Fibroblast of lung (primary cell): ENCODE results near the gene ATP10A. TPM values are rescaled to one million over a fixed set of nuclear protein-coding genes. Genes with fewer than 3 reads are reported as not detected.
A peak's percentile ranks its signal among the peaks of the same experiment; 100 is the strongest.

Source experiments
- DNase-seq, 2 donors: peaks; one replicate each; pipeline versions ENCODE4 v3.0.0 to v3.0.0-alpha.2; 2010; ENCODE audit warnings: low read depth in 2 of 2
- H2AFZ ChIP-seq: 2 replicates; pipeline ENCODE4 v1.5.1; 2012; ENCODE audit warnings: low read length, control low read depth, inconsistent platforms
- H3K27ac ChIP-seq: 2 replicates; pipeline ENCODE4 v1.5.1; 2011; ENCODE audit warnings: low read length, control low read depth; ENCODE audit not compliant: insufficient read depth
- H3K27me3 ChIP-seq: 2 replicates; pipeline ENCODE4 v1.5.1; 2011; ENCODE audit warnings: mild to moderate bottlenecking, low read length; ENCODE audit not compliant: control insufficient read depth, insufficient read depth
- H3K36me3 ChIP-seq: 2 replicates; pipeline ENCODE4 v1.5.1; 2011; ENCODE audit warnings: low read length; ENCODE audit not compliant: control insufficient read depth, insufficient read depth
- H3K4me1 ChIP-seq: 2 replicates; pipeline ENCODE4 v1.5.1; 2011; ENCODE audit warnings: low read length; ENCODE audit not compliant: control insufficient read depth, insufficient read depth; ENCODE audit errors: extremely low read depth
- H3K4me2 ChIP-seq: 2 replicates; pipeline ENCODE4 v1.5.1; 2011; ENCODE audit warnings: low read length, control low read depth; ENCODE audit not compliant: insufficient read depth; ENCODE audit errors: extremely low read depth
- H3K4me3 ChIP-seq, 4 experiments: fragments of 200-600 bp in 1 of 4; sonication (generic) in 1 of 4; replicated peaks in 1 of 4; 2 replicates each; pipeline ENCODE4 v1.5.1; 2011 to 2016; ENCODE audit warnings: low read length in 4 of 4, low read depth in 3 of 4, mild to moderate bottlenecking in 3 of 4, control low read depth in 2 of 4, inconsistent platforms in 1 of 4, mixed read lengths in 1 of 4; ENCODE audit not compliant: insufficient read depth in 1 of 4; ENCODE audit errors: control extremely low read depth in 1 of 4
- H3K79me2 ChIP-seq: 2 replicates; pipeline ENCODE4 v1.5.1; 2012; ENCODE audit warnings: mild to moderate bottlenecking, low read length, inconsistent platforms; ENCODE audit not compliant: control insufficient read depth, insufficient read depth
- H3K9ac ChIP-seq: 2 replicates; pipeline ENCODE4 v1.5.1; 2011; ENCODE audit warnings: mild to moderate bottlenecking, low read length, control low read depth; ENCODE audit not compliant: insufficient read depth
- H3K9me3 ChIP-seq: 2 replicates; pipeline ENCODE4 v1.5.1; 2012; ENCODE audit warnings: low read depth, low read length; ENCODE audit not compliant: control insufficient read depth, insufficient read depth
- H4K20me1 ChIP-seq: 2 replicates; pipeline ENCODE4 v1.5.1; 2011; ENCODE audit warnings: low read length; ENCODE audit not compliant: control insufficient read depth, insufficient read depth; ENCODE audit errors: extremely low read depth
- CTCF ChIP-seq, 2 donors: IDR thresholded peaks in 1 of 2; conservative IDR thresholded peaks in 1 of 2; 1 replicate in 1 of 2; 2 replicates in 1 of 2; pipeline ENCODE4 v1.5.1; 2011 to 2012; ENCODE audit warnings: low read length in 2 of 2, control low read depth in 1 of 2, inconsistent platforms in 1 of 2, low read depth in 1 of 2, mild to moderate bottlenecking in 1 of 2
- EZH2 ChIP-seq: IDR thresholded peaks from 2 replicates; pipeline ENCODE4 v1.5.1; 2012; ENCODE audit warnings: low read length, control low read depth, mild to moderate bottlenecking; ENCODE audit errors: missing control alignments
- polyA plus RNA-seq, 2 donors: library from polyadenylated mRNA; depleted of rRNA in 1 of 2; stranded (reverse) in 1 of 2; unstranded in 1 of 2; fragments of >200 nt; gene quantifications; 2 replicates each; pipeline ENCODE4 v1.2.1, GENCODE V29; 2011 to 2012; ENCODE audit warnings: missing spikeins in 1 of 2
- total RNA-seq: library from RNA; depleted of rRNA; stranded (reverse); fragments of >200 nt; gene quantifications from 2 replicates; pipeline ENCODE4 v1.2.1, GENCODE V29; 2014

Gene ATP10A
- total and polyA plus RNA-seq, 2 donors (not counting 1 experiment from before 2014, with no cell fraction given) = 12.7 to 13.8 TPM

GRCh38 chr15:25737218-25737643, 125.9 kb downstream of the ATP10A start:
- no peaks in the 10 kb centered on the region for H3K27me3 ChIP-seq
- no peak for TF ChIP-seq CTCF (conservative IDR thresholded peaks at IDR 0.05 in 1 of 2, IDR thresholded peaks at IDR 0.05 in 1 of 2; ENCODE audit: low read depth in 1 of 2, low read length in 2 of 2)
- no peak for TF ChIP-seq EZH2
- H3K9me3 ChIP-seq = no peaks in the 10 kb centered on the region
- no peaks in the 10 kb centered on the region for H4K20me1 ChIP-seq
- H3K36me3 ChIP-seq = no peaks in the 10 kb centered on the region
- H3K4me2 ChIP-seq = no peak overlapping the region
- peaks cover 4% of the 10 kb centered on the region for H3K4me1 ChIP-seq
- H3K79me2 ChIP-seq = no peaks in the 10 kb centered on the region
- peak; percentile 48 to 56 for DNase-seq
- H3K9ac ChIP-seq = no peak overlapping the region
- H3K27ac ChIP-seq = peak overlapping the region; percentile 22
- no peak overlapping the region for H3K4me3 ChIP-seq
- H2AFZ ChIP-seq = peak overlapping the region; percentile 15

GRCh38 chr15:25736461-25736860, 126.7 kb downstream of the ATP10A start:
- TF ChIP-seq CTCF (conservative IDR thresholded peaks at IDR 0.05 in 1 of 2, IDR thresholded peaks at IDR 0.05 in 1 of 2; ENCODE audit: low read depth in 1 of 2, low read length in 2 of 2) (no peak), EZH2 (no peak)
- no peaks in the 10 kb centered on the region for H3K36me3 ChIP-seq
- no peak overlapping the region for H3K27ac ChIP-seq
- no peak overlapping the region for H3K4me3 ChIP-seq
- no peak overlapping the region for H3K9ac ChIP-seq
- peaks cover 4% of the 10 kb centered on the region for H3K4me1 ChIP-seq
- H2AFZ ChIP-seq = no peak overlapping the region
- DNase-seq = peak in 1 of 2 donors; percentile 62
- H3K27me3 ChIP-seq = no peaks in the 10 kb centered on the region
- H3K4me2 ChIP-seq = peak overlapping the region; percentile 25
- H3K9me3 ChIP-seq = no peaks in the 10 kb centered on the region
- H4K20me1 ChIP-seq = no peaks in the 10 kb centered on the region
- H3K79me2 ChIP-seq = no peaks in the 10 kb centered on the region

GRCh38 chr15:25735550-25736384, 127.4 kb downstream of the ATP10A start:
- no peak overlapping the region for H2AFZ ChIP-seq

More at GRCh38 chr15:25735550-25736384, 127.4 kb downstream of the ATP10A start:
- Histone ChIP-seq H3K4me3 (no peak overlapping the region), H3K27ac (no peak overlapping the region), H3K9me3 (no peaks in the 10 kb centered on the region), H3K79me2 (no peaks in the 10 kb centered on the region), H3K27me3 (no peaks in the 10 kb centered on the region), H3K36me3 (no peaks in the 10 kb centered on the region), H3K4me2 (no peak overlapping the region), H4K20me1 (no peaks in the 10 kb centered on the region), H3K4me1 (peaks cover 4% of the 10 kb centered on the region), H3K9ac (no peak overlapping the region)
- DNase-seq = no peak
- TF ChIP-seq CTCF (conservative IDR thresholded peaks at IDR 0.05 in 1 of 2, IDR thresholded peaks at IDR 0.05 in 1 of 2; ENCODE audit: low read depth in 1 of 2, low read length in 2 of 2) = no peak
- no peak for TF ChIP-seq EZH2
